ENCODE measurements around the gene SMPD2.

SMPD2 gene

GRCh38 chr6:109456111-109456583 lies 15.6 kb downstream of the SMPD2 start:
- Histone ChIP-seq H3F3A (ENCODE audit: insufficient read depth) (peaks cover 42% of the 10 kb centered on the region), H3K9me2 (replicated peaks; ENCODE audit: insufficient read depth, low read length) (no peaks in the 10 kb centered on the region), H3K79me2 (ENCODE audit: insufficient read depth, low read length) (peaks cover 7% of the 10 kb centered on the region; the same call in 1 of the 2 replicates), H3K27me3 (ENCODE audit: low read length) (no peaks in the 10 kb centered on the region), H3K27ac (ENCODE audit: low read depth, low read length) (peak overlapping the region; percentile 54), H3K9ac (ENCODE audit: low read length) (peak overlapping the region; percentile 97), H3K36me3 (ENCODE audit: low read length) (peaks cover under 1% of the 10 kb centered on the region; the same call in 1 of the 2 replicates), H3K9me3 (ENCODE audit: insufficient read depth, low read length) (no peaks in the 10 kb centered on the region), H2AFZ (ENCODE audit: low read depth, low read length, severe bottlenecking) (peak overlapping the region; percentile 43), H3K4me2 (ENCODE audit: low read depth, low read length, poor library complexity, severe bottlenecking) (peak overlapping the region; percentile 63), H4K20me1 (ENCODE audit: low read depth, low read length) (no peaks in the 10 kb centered on the region), H3K4me3 (ENCODE audit: insufficient read depth, low read length, poor library complexity, severe bottlenecking) (peak overlapping the region; percentile 67)
- no peak for TF ChIP-seq EZH2phosphoT487 (conservative IDR thresholded peaks at IDR 0.05; ENCODE audit: low read length)
- no peak for TF ChIP-seq CTCF (IDR thresholded peaks at IDR 0.05; ENCODE audit: insufficient read depth, low read length, poor library complexity, severe bottlenecking)

GRCh38 chr6:109456710-109457561 lies 16.4 kb downstream of the SMPD2 start:
- Histone ChIP-seq H3K4me2 (ENCODE audit: low read depth, low read length, poor library complexity, severe bottlenecking) (peak overlapping the region; percentile 63), H2AFZ (ENCODE audit: low read depth, low read length, severe bottlenecking) (no peak overlapping the region), H3K9me3 (ENCODE audit: insufficient read depth, low read length) (no peaks in the 10 kb centered on the region), H3K27me3 (ENCODE audit: low read length) (no peaks in the 10 kb centered on the region), H3K79me2 (ENCODE audit: insufficient read depth, low read length) (peaks cover 7% of the 10 kb centered on the region; the same call in 1 of the 2 replicates), H3K9me2 (replicated peaks; ENCODE audit: insufficient read depth, low read length) (no peaks in the 10 kb centered on the region), H3K9ac (ENCODE audit: low read length) (peak overlapping the region; percentile 97), H3F3A (ENCODE audit: insufficient read depth) (peaks cover 42% of the 10 kb centered on the region), H4K20me1 (ENCODE audit: low read depth, low read length) (no peaks in the 10 kb centered on the region), H3K4me3 (ENCODE audit: insufficient read depth, low read length, poor library complexity, severe bottlenecking) (peak overlapping the region; percentile 67), H3K27ac (ENCODE audit: low read depth, low read length) (peak overlapping the region; percentile 18; the same call in 1 of the 2 replicates), H3K36me3 (ENCODE audit: low read length) (peaks cover 7% of the 10 kb centered on the region)
- TF ChIP-seq EZH2phosphoT487 (conservative IDR thresholded peaks at IDR 0.05; ENCODE audit: low read length) (no peak), CTCF (IDR thresholded peaks at IDR 0.05; ENCODE audit: insufficient read depth, low read length, poor library complexity, severe bottlenecking) (no peak)

GRCh38 chr6:109457562-109457996 lies 17.1 kb downstream of the SMPD2 start:
- no peak overlapping the region for H2AFZ ChIP-seq (ENCODE audit: low read depth, low read length, severe bottlenecking)
- peak overlapping the region; percentile 18; the same call in 1 of the 2 replicates for H3K27ac ChIP-seq (ENCODE audit: low read depth, low read length)
- TF ChIP-seq EZH2phosphoT487 (conservative IDR thresholded peaks at IDR 0.05; ENCODE audit: low read length) (no peak), CTCF (IDR thresholded peaks at IDR 0.05; ENCODE audit: insufficient read depth, low read length, poor library complexity, severe bottlenecking) (no peak)
- H3K4me3 ChIP-seq (ENCODE audit: insufficient read depth, low read length, poor library complexity, severe bottlenecking), result no peak overlapping the region
- H3K36me3 ChIP-seq (ENCODE audit: low read length), result peaks cover 10% of the 10 kb centered on the region
- H3K79me2 ChIP-seq (ENCODE audit: insufficient read depth, low read length), result peaks cover 7% of the 10 kb centered on the region; the same call in 1 of the 2 replicates
- H3K9ac ChIP-seq (ENCODE audit: low read length), result no peak overlapping the region
- H3K27me3 ChIP-seq (ENCODE audit: low read length), result no peaks in the 10 kb centered on the region
- peaks cover 42% of the 10 kb centered on the region for H3F3A ChIP-seq (ENCODE audit: insufficient read depth)
- H4K20me1 ChIP-seq (ENCODE audit: low read depth, low read length), result no peaks in the 10 kb centered on the region
- no peaks in the 10 kb centered on the region for H3K9me3 ChIP-seq (ENCODE audit: insufficient read depth, low read length)
- no peaks in the 10 kb centered on the region for H3K9me2 ChIP-seq (replicated peaks; ENCODE audit: insufficient read depth, low read length)
- no peak overlapping the region for H3K4me2 ChIP-seq (ENCODE audit: low read depth, low read length, poor library complexity, severe bottlenecking)
